ENCODE data around the gene PGAM2. TPM values are rescaled to one million over a fixed set of nuclear protein-coding genes. Genes with fewer than 3 reads are reported as not detected.
A peak's percentile ranks its signal among the peaks of the same experiment; 100 is the strongest.

Gene PGAM2
- total RNA-seq, 1 experiment from 2014 or later = not detected

GRCh38 chr7:44085546-44085945 lies 20.2 kb upstream of the PGAM2 start:
- no peak for DNase-seq (ENCODE audit: low spot score)

DNA sequence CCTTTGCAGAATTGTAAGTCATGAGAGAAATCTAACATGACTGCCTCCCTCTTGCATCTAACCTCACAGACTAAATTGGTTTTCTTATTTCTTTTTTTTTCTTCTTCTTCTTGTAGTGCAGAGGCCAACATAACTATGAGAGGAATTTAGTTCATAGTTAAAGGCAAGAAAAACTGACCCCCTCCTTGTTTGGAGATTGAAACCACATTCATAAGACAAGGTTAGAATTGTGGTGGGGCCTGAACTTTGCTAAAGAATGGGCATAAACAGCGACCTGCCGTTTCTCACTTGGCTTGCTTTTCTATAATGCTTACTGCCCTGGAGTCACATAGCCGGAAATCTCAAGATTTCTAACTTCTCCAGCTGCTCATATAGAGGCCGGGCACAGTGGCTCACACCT lies 19.3 kb upstream of the PGAM2 start:
- no peak for DNase-seq (ENCODE audit: low spot score)

DNA sequence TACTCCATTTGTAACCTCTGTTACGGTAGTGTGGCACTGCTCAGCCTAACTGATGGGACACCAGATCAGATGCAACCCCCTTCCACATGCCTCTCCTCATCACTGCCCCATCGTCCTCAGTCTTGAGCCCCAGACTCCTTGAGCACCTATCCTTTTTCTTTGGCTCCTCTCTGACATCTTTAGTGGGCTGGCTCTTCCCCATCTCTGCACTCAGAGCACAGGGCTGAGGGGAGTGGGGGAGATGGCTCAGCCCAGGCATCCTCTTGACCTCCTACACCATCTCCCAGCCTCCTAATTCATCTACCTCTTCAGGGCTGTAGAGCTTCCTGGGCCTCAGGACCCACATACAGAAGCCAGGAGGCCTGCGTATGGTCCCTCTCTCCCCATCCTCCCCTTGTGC lies 18.4 kb upstream of the PGAM2 start:
- no peak for DNase-seq (ENCODE audit: low spot score)

GRCh38 chr7:44082541-44083207 lies 17.3 kb upstream of the PGAM2 start:
- peak; percentile 99 for DNase-seq (ENCODE audit: low spot score)

GRCh38 chr7:44081266-44081748 lies 15.9 kb upstream of the PGAM2 start:
- DNase-seq (ENCODE audit: low spot score) = no peak

GRCh38 chr7:44080686-44081265 lies 15.4 kb upstream of the PGAM2 start:
- no peak for DNase-seq (ENCODE audit: low spot score)

- no peak for DNase-seq (ENCODE audit: low spot score)
Measured at GRCh38 chr7:44080118-44080517, 14.8 kb upstream of the PGAM2 start.

GRCh38 chr7:44079331-44080021 lies 14.1 kb upstream of the PGAM2 start:
- no peak for DNase-seq (ENCODE audit: low spot score)

GRCh38 chr7:44078521-44078920 lies 13.2 kb upstream of the PGAM2 start:
- no peak for DNase-seq (ENCODE audit: low spot score)

GRCh38 chr7:44077681-44078091 lies 12.3 kb upstream of the PGAM2 start:
- DNase-seq (ENCODE audit: low spot score) = no peak

DNA sequence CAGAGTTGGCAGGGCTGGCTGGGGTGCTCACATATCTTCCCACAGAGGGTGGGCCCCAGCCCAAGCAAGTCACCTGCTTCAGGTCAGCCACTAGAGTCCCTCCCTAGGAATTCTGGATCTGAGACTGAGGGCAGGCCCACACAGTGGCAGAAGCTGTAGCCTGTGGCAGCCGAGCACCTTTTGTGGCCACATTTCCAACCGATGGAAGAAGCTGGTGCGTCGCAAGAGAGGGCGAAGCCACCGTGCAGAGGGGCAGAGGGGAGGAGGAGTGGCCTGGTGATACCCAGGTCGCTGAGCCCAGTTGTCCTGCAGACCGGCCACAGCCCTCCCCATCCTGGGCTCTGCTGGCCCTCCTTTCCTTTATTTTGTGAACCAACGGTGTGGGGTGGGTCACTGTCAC lies 11.7 kb upstream of the PGAM2 start:
- DNase-seq (ENCODE audit: low spot score) = no peak

GRCh38 chr7:44076101-44076895 lies 10.9 kb upstream of the PGAM2 start:
- DNase-seq (ENCODE audit: low spot score) = no peak

- no peak for DNase-seq (ENCODE audit: low spot score)
Measured at GRCh38 chr7:44075296-44076075, 10.1 kb upstream of the PGAM2 start.

DNA sequence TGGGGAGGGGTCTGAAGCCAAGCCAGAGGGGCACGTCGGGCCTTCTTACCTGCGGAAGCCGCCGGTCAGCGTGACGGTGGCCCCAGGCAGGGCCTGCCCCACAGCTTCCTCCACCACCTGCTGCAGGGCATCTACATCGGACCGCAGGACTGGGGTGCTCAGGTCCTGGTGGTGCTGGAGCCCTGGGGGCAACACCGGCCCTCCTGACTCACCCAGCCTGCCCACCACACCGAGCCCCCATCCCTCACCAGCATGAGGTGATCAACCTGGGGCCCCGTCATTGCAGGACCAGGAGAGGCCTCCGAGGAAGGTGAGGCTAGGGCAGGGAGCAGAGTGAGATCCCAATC lies 9.0 kb upstream of the PGAM2 start:
- DNase-seq (ENCODE audit: low spot score) = no peak

DNA sequence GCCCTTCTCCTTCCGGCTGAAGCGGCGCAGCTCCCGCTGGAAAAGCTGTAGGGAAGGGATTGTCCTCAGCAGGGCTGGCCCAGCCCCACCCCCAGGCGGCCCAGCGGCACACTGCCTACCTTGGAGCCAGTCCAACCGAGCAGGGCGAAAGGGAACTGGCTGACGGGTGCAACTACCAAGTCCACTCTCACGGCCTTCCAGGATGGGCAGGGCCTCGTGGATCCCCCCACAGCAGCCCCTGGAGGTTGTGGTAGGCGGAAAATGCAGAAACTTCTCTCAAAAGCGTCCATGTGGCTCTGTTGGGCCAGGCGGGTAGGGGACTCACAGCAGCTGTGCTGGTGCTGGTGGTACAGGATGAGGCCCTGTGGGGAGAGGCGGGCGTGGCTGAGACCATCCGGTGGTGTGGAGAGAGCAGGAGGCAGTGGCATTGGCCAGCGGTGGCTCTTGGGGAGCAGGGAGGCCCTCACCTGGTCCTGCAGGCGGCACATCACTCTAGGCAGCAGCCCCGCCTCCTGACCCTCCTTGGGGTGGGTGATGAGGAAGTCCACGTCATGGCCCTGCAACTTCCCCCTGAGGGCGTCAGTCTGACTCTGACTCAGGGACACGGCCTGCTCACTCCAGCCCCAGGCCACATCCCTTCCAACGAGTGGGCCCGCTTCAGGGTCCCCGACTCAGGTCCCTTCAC lies 8.4 kb upstream of the PGAM2 start:
- peak; percentile 89 for DNase-seq (ENCODE audit: low spot score)

DNA sequence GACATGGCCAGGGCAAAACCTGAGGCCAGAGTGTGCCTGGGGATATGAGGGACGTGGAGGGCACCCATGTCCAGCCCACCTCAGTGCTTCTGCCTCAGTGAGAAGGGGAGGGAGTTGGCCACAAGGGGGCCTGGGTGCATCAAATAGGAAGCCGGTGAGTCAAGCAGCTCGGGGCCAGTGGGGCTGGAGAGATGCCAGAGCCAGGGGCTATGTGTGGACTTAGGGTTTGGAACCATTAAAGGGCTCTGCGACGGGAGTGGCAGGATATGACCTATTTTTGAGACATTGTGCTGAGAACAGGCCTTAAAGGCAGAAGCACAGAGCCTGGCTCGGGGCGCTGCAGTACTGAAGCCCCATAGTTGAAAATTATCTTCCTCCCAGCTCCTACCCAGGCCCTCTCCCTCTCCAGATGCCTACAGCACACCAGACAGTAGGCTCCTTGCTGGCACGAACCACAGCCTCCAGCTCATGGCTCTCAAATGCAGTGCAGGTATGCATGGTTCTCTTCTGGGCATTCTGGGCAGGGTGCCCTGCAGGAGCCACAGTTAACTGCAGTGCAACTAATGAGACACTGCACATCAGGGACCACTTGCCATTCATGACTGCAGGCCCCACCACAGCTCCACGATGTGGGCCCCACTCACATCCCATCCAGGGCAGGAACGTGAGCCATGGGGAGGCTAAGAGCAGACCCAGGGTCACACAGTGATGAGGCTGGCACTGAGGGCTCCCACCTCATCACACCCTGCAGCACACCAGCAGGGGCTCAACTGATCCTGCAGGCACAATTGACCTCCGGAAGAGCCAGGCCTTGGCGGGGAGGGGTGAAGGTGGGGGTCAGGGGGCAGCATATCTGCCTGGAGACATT lies 7.2 kb upstream of the PGAM2 start:
- peak; percentile 91 for DNase-seq (ENCODE audit: low spot score)

DNA sequence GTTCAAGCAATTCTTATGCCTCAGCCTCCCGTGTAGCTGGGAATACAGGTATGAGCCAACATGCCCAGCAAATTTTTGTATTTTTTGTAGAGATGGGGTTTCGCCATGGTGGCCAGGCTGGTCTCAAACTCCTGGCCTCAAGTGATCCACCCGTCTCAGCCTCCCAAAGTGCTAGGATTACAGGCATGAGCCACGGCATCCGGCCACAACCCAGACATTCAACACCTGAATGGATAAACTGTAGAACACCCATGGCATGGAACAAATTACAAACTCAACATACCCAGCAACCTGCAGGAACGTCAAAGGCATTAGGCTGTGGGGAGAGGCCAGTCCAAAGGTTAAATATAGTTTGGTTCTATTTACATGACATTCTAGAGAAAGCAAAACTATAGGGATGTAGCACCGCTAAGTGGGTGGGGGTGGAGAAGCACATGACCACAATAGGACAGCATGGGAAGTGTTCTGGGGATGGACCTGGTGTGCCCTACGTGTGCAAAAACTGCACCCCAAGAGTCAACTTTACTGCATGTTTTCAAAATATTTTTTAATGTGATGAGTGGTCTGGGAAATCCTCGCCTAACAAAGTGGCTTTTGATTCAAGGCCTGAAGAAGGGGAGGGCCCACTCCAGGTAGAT lies 6.5 kb upstream of the PGAM2 start:
- DNase-seq (ENCODE audit: low spot score) = no peak

DNA sequence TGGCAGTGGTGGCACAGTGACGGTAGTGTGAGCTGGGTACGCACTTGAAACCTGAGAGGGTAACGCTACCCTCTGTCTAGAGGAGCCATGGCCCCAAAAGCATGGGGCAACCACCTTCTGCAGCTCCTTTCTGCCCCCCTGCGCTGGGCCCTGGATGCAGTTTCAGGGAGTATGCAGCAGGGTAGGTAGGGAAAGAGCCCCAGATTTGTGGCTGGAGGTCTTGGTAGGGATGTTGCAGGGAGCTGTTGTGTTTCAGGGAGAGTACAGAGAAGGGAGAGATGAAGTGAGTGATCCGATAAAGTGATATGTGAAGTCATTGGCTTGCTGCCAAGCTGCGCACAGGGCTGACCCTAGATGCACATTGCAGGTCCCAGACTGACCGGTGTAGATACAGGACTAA lies 2.7 kb upstream of the PGAM2 start:
- DNase-seq (ENCODE audit: low spot score) = no peak

All from A172 (cell line).